Measurements from ENCODE around the gene PGLYRP2.

The PGLYRP2 gene

GRCh38 chr19:15436826-15437110, 42.5 kb downstream of the PGLYRP2 start:
- Histone ChIP-seq H3K36me3 (ENCODE audit: control insufficient read depth, insufficient read depth, low read length, severe bottlenecking) (no peaks in the 10 kb centered on the region), H3K4me1 (ENCODE audit: control insufficient read depth, insufficient read depth, low read length) (peaks cover 19% of the 10 kb centered on the region), H3K27me3 (replicated peaks; ENCODE audit: control insufficient read depth, insufficient read depth, low read length) (no peaks in the 10 kb centered on the region), H3K4me3 (ENCODE audit: low read length) (no peak overlapping the region), H3K9ac (ENCODE audit: low read length) (no peak overlapping the region), H3K9me3 (ENCODE audit: control insufficient read depth, low read length) (no peaks in the 10 kb centered on the region)
- no peak for DNase-seq (ENCODE audit: low read depth)

GRCh38 chr19:15436012-15436825, 43.1 kb downstream of the PGLYRP2 start:
- Histone ChIP-seq H3K36me3 (ENCODE audit: control insufficient read depth, insufficient read depth, low read length, severe bottlenecking) (no peaks in the 10 kb centered on the region), H3K4me3 (ENCODE audit: low read length) (no peak overlapping the region), H3K9me3 (ENCODE audit: control insufficient read depth, low read length) (no peaks in the 10 kb centered on the region), H3K27me3 (replicated peaks; ENCODE audit: control insufficient read depth, insufficient read depth, low read length) (no peaks in the 10 kb centered on the region), H3K4me1 (ENCODE audit: control insufficient read depth, insufficient read depth, low read length) (peaks cover 24% of the 10 kb centered on the region), H3K9ac (ENCODE audit: low read length) (no peak overlapping the region)
- no peak for DNase-seq (ENCODE audit: low read depth)

GRCh38 chr19:15433519-15434069, 45.7 kb downstream of the PGLYRP2 start:
- Histone ChIP-seq H3K27me3 (replicated peaks; ENCODE audit: control insufficient read depth, insufficient read depth, low read length) (no peaks in the 10 kb centered on the region), H3K4me1 (ENCODE audit: control insufficient read depth, insufficient read depth, low read length) (peaks cover 39% of the 10 kb centered on the region), H3K9ac (ENCODE audit: low read length) (peak overlapping the region; percentile 94), H3K36me3 (ENCODE audit: control insufficient read depth, insufficient read depth, low read length, severe bottlenecking) (peaks cover 6% of the 10 kb centered on the region), H3K9me3 (ENCODE audit: control insufficient read depth, low read length) (no peaks in the 10 kb centered on the region), H3K4me3 (ENCODE audit: low read length) (peak overlapping the region; percentile 89)
- DNase-seq (ENCODE audit: low read depth) = no peak

GRCh38 chr19:15432629-15433518, 46.4 kb downstream of the PGLYRP2 start:
- Histone ChIP-seq H3K4me3 (ENCODE audit: low read length) (peak overlapping the region; percentile 89), H3K4me1 (ENCODE audit: control insufficient read depth, insufficient read depth, low read length) (peaks cover 33% of the 10 kb centered on the region), H3K9ac (ENCODE audit: low read length) (peak overlapping the region; percentile 94), H3K27me3 (replicated peaks; ENCODE audit: control insufficient read depth, insufficient read depth, low read length) (no peaks in the 10 kb centered on the region), H3K9me3 (ENCODE audit: control insufficient read depth, low read length) (no peaks in the 10 kb centered on the region), H3K36me3 (ENCODE audit: control insufficient read depth, insufficient read depth, low read length, severe bottlenecking) (peaks cover 7% of the 10 kb centered on the region)
- peak; percentile 98 for DNase-seq (ENCODE audit: low read depth)

GRCh38 chr19:15432018-15432494, 47.2 kb downstream of the PGLYRP2 start:
- no peaks in the 10 kb centered on the region for H3K27me3 ChIP-seq (replicated peaks; ENCODE audit: control insufficient read depth, insufficient read depth, low read length)

GRCh38 chr19:15431396-15432017, 47.8 kb downstream of the PGLYRP2 start:
- peaks cover 24% of the 10 kb centered on the region for H3K4me1 ChIP-seq (ENCODE audit: control insufficient read depth, insufficient read depth, low read length)
- H3K9me3 ChIP-seq (ENCODE audit: control insufficient read depth, low read length) = no peaks in the 10 kb centered on the region
- peak overlapping the region; percentile 95 for H3K9ac ChIP-seq (ENCODE audit: low read length)
- peak overlapping the region; percentile 94 for H3K4me3 ChIP-seq (ENCODE audit: low read length)
- H3K36me3 ChIP-seq (ENCODE audit: control insufficient read depth, insufficient read depth, low read length, severe bottlenecking) = peaks cover 21% of the 10 kb centered on the region
- no peaks in the 10 kb centered on the region for H3K27me3 ChIP-seq (replicated peaks; ENCODE audit: control insufficient read depth, insufficient read depth, low read length)
- no peak for DNase-seq (ENCODE audit: low read depth)

More at GRCh38 chr19:15432018-15432494, 47.2 kb downstream of the PGLYRP2 start:
- peaks cover 25% of the 10 kb centered on the region for H3K4me1 ChIP-seq (ENCODE audit: control insufficient read depth, insufficient read depth, low read length)
- peak; percentile 49 for DNase-seq (ENCODE audit: low read depth)
- peak overlapping the region; percentile 94 for H3K4me3 ChIP-seq (ENCODE audit: low read length)
- H3K9me3 ChIP-seq (ENCODE audit: control insufficient read depth, low read length) = no peaks in the 10 kb centered on the region
- peaks cover 16% of the 10 kb centered on the region for H3K36me3 ChIP-seq (ENCODE audit: control insufficient read depth, insufficient read depth, low read length, severe bottlenecking)
- peak overlapping the region; percentile 95 for H3K9ac ChIP-seq (ENCODE audit: low read length)

GRCh38 chr19:15430526-15431120, 48.7 kb downstream of the PGLYRP2 start:
- Histone ChIP-seq H3K9ac (ENCODE audit: low read length) (peak overlapping the region; percentile 95), H3K9me3 (ENCODE audit: control insufficient read depth, low read length) (no peaks in the 10 kb centered on the region), H3K4me1 (ENCODE audit: control insufficient read depth, insufficient read depth, low read length) (peaks cover 24% of the 10 kb centered on the region), H3K4me3 (ENCODE audit: low read length) (peak overlapping the region; percentile 94), H3K27me3 (replicated peaks; ENCODE audit: control insufficient read depth, insufficient read depth, low read length) (no peaks in the 10 kb centered on the region), H3K36me3 (ENCODE audit: control insufficient read depth, insufficient read depth, low read length, severe bottlenecking) (peaks cover 28% of the 10 kb centered on the region)
- no peak for DNase-seq (ENCODE audit: low read depth)

- Histone ChIP-seq H3K9me3 (ENCODE audit: control insufficient read depth, low read length) (no peaks in the 10 kb centered on the region), H3K27me3 (replicated peaks; ENCODE audit: control insufficient read depth, insufficient read depth, low read length) (no peaks in the 10 kb centered on the region), H3K36me3 (ENCODE audit: control insufficient read depth, insufficient read depth, low read length, severe bottlenecking) (peaks cover 33% of the 10 kb centered on the region), H3K4me1 (ENCODE audit: control insufficient read depth, insufficient read depth, low read length) (peaks cover 24% of the 10 kb centered on the region), H3K9ac (ENCODE audit: low read length) (peak overlapping the region; percentile 61), H3K4me3 (ENCODE audit: low read length) (peak overlapping the region; percentile 94)
- no peak for DNase-seq (ENCODE audit: low read depth)
Measured at GRCh38 chr19:15429825-15430467, 49.4 kb downstream of the PGLYRP2 start.

- Histone ChIP-seq H3K9me3 (ENCODE audit: control insufficient read depth, low read length) (no peaks in the 10 kb centered on the region), H3K4me1 (ENCODE audit: control insufficient read depth, insufficient read depth, low read length) (peaks cover 24% of the 10 kb centered on the region), H3K9ac (ENCODE audit: low read length) (no peak overlapping the region), H3K36me3 (ENCODE audit: control insufficient read depth, insufficient read depth, low read length, severe bottlenecking) (peaks cover 40% of the 10 kb centered on the region), H3K27me3 (replicated peaks; ENCODE audit: control insufficient read depth, insufficient read depth, low read length) (no peaks in the 10 kb centered on the region), H3K4me3 (ENCODE audit: low read length) (no peak overlapping the region)
- DNase-seq (ENCODE audit: low read depth) = no peak
Measured at GRCh38 chr19:15428956-15429824, 50.1 kb downstream of the PGLYRP2 start.
